Neural progenitor cell (in vitro differentiated cells): ENCODE measurements around the gene GLIS1. TPM values are rescaled to one million over a fixed set of nuclear protein-coding genes. Genes with fewer than 3 reads are reported as not detected.

Source experiments
- DNase-seq: peaks from one replicate; pipeline ENCODE4 v3.0.0-alpha.2; 2016; ENCODE audit warnings: low spot score
- H2AFZ ChIP-seq: fragments of 200-600 bp; sonication (generic); replicated peaks from 2 replicates; pipeline ENCODE4 v1.6.1; 2016; ENCODE audit warnings: antibody characterized with exemption
- H3F3A ChIP-seq: fragments of 200-600 bp; sonication (generic); 2 replicates; pipeline ENCODE4 v1.6.1; 2016; ENCODE audit warnings: antibody characterized with exemption, low read depth
- H3K27ac ChIP-seq: fragments of 200-600 bp; sonication (generic); 2 replicates; pipeline ENCODE4 v1.5.1; 2016; ENCODE audit warnings: mild to moderate bottlenecking
- H3K27me3 ChIP-seq: fragments of 200-600 bp; sonication (generic); 2 replicates; pipeline ENCODE4 v1.6.1; 2016; ENCODE audit warnings: mild to moderate bottlenecking, moderate library complexity
- H3K36me3 ChIP-seq: fragments of 200-600 bp; sonication (generic); 2 replicates; pipeline ENCODE4 v1.5.1; 2016
- H3K4me1 ChIP-seq: fragments of 200-600 bp; sonication (generic); 2 replicates; pipeline ENCODE4 v1.6.1; 2016; ENCODE audit warnings: mixed run types
- H3K4me2 ChIP-seq: fragments of 200-600 bp; sonication (generic); 2 replicates; pipeline ENCODE4 v1.6.1; 2016
- H3K4me3 ChIP-seq: fragments of 200-600 bp; sonication (generic); 2 replicates; pipeline ENCODE4 v1.5.1; 2016
- H3K79me2 ChIP-seq: fragments of 200-600 bp; sonication (generic); 2 replicates; pipeline ENCODE4 v1.6.1; 2016; ENCODE audit warnings: low read depth
- H3K9ac ChIP-seq: fragments of 200-600 bp; sonication (generic); 2 replicates; pipeline ENCODE4 v1.6.1; 2016
- H3K9me3 ChIP-seq: fragments of 200-600 bp; sonication (generic); 2 replicates; pipeline ENCODE4 v1.5.1; 2016; ENCODE audit warnings: low read depth
- H4K20me1 ChIP-seq: fragments of 200-600 bp; sonication (generic); 2 replicates; pipeline ENCODE4 v1.6.1; 2016; ENCODE audit warnings: low read depth
- H3K27ac Mint-ChIP-seq: 3 replicates; pipeline ENCODE4 v1.8.0; 2021; ENCODE audit warnings: mixed read lengths
- H3K27me3 Mint-ChIP-seq: 2 replicates; pipeline ENCODE4 v1.8.0; 2022; ENCODE audit warnings: low read depth, mild to moderate bottlenecking, inconsistent platforms, moderate library complexity, mixed read lengths; ENCODE audit not compliant: insufficient read depth
- H3K36me3 Mint-ChIP-seq: 3 replicates; pipeline ENCODE4 v1.8.0; 2021; ENCODE audit warnings: mixed read lengths
- H3K4me1 Mint-ChIP-seq: 3 replicates; pipeline ENCODE4 v1.8.0; 2021; ENCODE audit warnings: mixed read lengths
- H3K4me3 Mint-ChIP-seq: 3 replicates; pipeline ENCODE4 v1.8.0; 2021; ENCODE audit warnings: mild to moderate bottlenecking, moderate library complexity, mixed read lengths
- H3K9me3 Mint-ChIP-seq: 3 replicates; pipeline ENCODE4 v1.8.0; 2020; ENCODE audit warnings: mixed read lengths
- CTCF ChIP-seq: fragments of 200-600 bp; sonication (generic); IDR thresholded peaks from 2 replicates; pipeline ENCODE4 v1.5.1; 2017; ENCODE audit warnings: antibody characterized with exemption, mild to moderate bottlenecking
- EZH2 ChIP-seq: fragments of 200-600 bp; sonication (generic); IDR thresholded peaks from 2 replicates; pipeline ENCODE4 v1.6.1; 2017; ENCODE audit warnings: antibody characterized with exemption, mild to moderate bottlenecking, moderate library complexity
- EZH2phosphoT487 ChIP-seq: fragments of 200-600 bp; sonication (generic); IDR thresholded peaks from 2 replicates; pipeline ENCODE4 v1.6.1; 2017; ENCODE audit warnings: antibody characterized with exemption
- total RNA-seq: library from RNA; depleted of rRNA; stranded (reverse); fragments of >200 nt; gene quantifications from 2 replicates; pipeline ENCODE4 v1.2.3, GENCODE V29; 2015; ENCODE audit warnings: low replicate concordance

The GLIS1 gene
- total RNA-seq, 1 donor from 2014 or later = not detected

GRCh38 chr1:53684741-53685140 lies 54.2 kb downstream of the GLIS1 start:
- Histone ChIP-seq H3K27ac (no peak overlapping the region), H3K9me3 (no peaks in the 10 kb centered on the region), H3K36me3 (no peaks in the 10 kb centered on the region), H3K4me1 (peaks cover 25% of the 10 kb centered on the region), H3K79me2 (no peaks in the 10 kb centered on the region), H2AFZ (no peak overlapping the region), H3K27me3 (peaks cover 19% of the 10 kb centered on the region), H3K4me2 (peak overlapping the region; percentile 58), H3K9ac (no peak overlapping the region), H3K4me3 (no peak overlapping the region), H4K20me1 (no peaks in the 10 kb centered on the region), H3F3A (no peaks in the 10 kb centered on the region)
- no peaks in the 10 kb centered on the region for H3K36me3 Mint-ChIP-seq
- H3K27me3 Mint-ChIP-seq = peaks cover 8% of the 10 kb centered on the region
- TF ChIP-seq EZH2phosphoT487 = no peak
- no peak for TF ChIP-seq EZH2
- TF ChIP-seq CTCF = no peak
- no peak for DNase-seq
- H3K4me3 Mint-ChIP-seq = no peak overlapping the region
- H3K27ac Mint-ChIP-seq = peak overlapping the region; percentile 54
- no peaks in the 10 kb centered on the region for H3K9me3 Mint-ChIP-seq
- peaks cover 65% of the 10 kb centered on the region for H3K4me1 Mint-ChIP-seq

DNA sequence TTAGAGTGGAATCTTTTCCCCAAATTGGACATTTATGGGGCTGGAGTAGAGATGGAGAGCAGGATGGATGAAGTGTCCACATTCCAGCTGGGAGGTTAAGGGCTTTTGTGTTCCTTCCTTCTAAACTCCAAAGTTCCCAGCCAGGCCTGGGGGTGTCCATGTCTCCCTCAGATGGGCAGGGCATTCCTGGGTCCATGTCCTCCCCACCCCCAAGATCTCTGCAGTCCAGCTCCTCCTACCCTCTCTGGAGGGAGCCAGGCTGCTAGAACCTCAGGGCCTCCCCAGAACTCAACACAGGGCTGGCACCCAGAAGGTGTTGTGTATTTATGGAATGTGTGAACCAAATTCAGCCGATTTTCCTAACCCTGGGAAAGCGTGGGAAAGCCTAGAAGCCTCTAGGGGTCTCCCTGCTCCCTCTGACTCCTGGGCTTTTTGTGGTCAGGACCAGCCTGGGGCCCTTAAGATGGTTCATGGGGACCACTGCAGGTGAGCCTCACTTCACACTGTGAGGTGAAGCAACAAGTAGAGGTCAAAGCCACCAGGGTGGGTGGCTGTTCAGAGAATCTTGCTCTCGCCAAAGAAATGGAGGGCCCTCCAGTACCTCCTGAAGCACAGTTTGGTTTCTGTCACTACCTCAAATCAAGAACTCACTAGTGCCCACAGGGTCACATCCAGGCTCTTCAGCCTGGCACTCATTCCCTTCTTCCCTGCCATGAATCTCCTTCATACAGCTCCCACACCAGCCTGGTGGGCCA lies 54.8 kb downstream of the GLIS1 start:
- no peaks in the 10 kb centered on the region for H3K36me3 Mint-ChIP-seq
- no peak overlapping the region for H3K4me3 Mint-ChIP-seq
- no peaks in the 10 kb centered on the region for H3F3A ChIP-seq
- peak; percentile 41 for DNase-seq
- peaks cover 25% of the 10 kb centered on the region for H3K4me1 ChIP-seq
- H3K9me3 ChIP-seq = no peaks in the 10 kb centered on the region
- no peak overlapping the region for H3K4me3 ChIP-seq
- no peak overlapping the region for H3K4me2 ChIP-seq
- peaks cover 8% of the 10 kb centered on the region for H3K27me3 Mint-ChIP-seq
- no peaks in the 10 kb centered on the region for H3K36me3 ChIP-seq
- H3K27me3 ChIP-seq = peaks cover 19% of the 10 kb centered on the region
- peak overlapping the region; percentile 54 for H3K27ac Mint-ChIP-seq
- H4K20me1 ChIP-seq = no peaks in the 10 kb centered on the region
- no peaks in the 10 kb centered on the region for H3K79me2 ChIP-seq
- H3K4me1 Mint-ChIP-seq = peaks cover 70% of the 10 kb centered on the region
- H2AFZ ChIP-seq = no peak overlapping the region
- no peak overlapping the region for H3K27ac ChIP-seq
- H3K9ac ChIP-seq = no peak overlapping the region
- no peaks in the 10 kb centered on the region for H3K9me3 Mint-ChIP-seq
- no peak for TF ChIP-seq EZH2phosphoT487
- TF ChIP-seq CTCF = peak; percentile 46

- Mint-ChIP-seq H3K27ac (peak overlapping the region; percentile 0), H3K4me1 (peaks cover 76% of the 10 kb centered on the region), H3K9me3 (no peaks in the 10 kb centered on the region), H3K27me3 (peaks cover 8% of the 10 kb centered on the region), H3K4me3 (no peak overlapping the region), H3K36me3 (no peaks in the 10 kb centered on the region)
- no peak overlapping the region for H3K9ac ChIP-seq
- H3K4me1 ChIP-seq = peaks cover 25% of the 10 kb centered on the region
- H3K9me3 ChIP-seq = no peaks in the 10 kb centered on the region
- TF ChIP-seq EZH2 (no peak), EZH2phosphoT487 (no peak), CTCF (no peak)
- no peaks in the 10 kb centered on the region for H3K36me3 ChIP-seq
- no peak overlapping the region for H3K4me2 ChIP-seq
- H3K27ac ChIP-seq = no peak overlapping the region
- no peak overlapping the region for H2AFZ ChIP-seq
- DNase-seq = no peak
- no peak overlapping the region for H3K4me3 ChIP-seq
- H3F3A ChIP-seq = no peaks in the 10 kb centered on the region
- H3K79me2 ChIP-seq = no peaks in the 10 kb centered on the region
- peaks cover 19% of the 10 kb centered on the region for H3K27me3 ChIP-seq
- no peaks in the 10 kb centered on the region for H4K20me1 ChIP-seq
Observed at GRCh38 chr1:53682881-53683280, 56.1 kb downstream of the GLIS1 start.
